GM23248 (cell line): ENCODE data around the gene VNN1. TPM values are rescaled to one million over a fixed set of nuclear protein-coding genes. Genes with fewer than 3 reads are reported as not detected.

Experiments
- DNase-seq: peaks from one replicate; pipeline ENCODE4 v3.0.0-alpha.2; 2015
- H2AFZ ChIP-seq: fragments of 200-600 bp; sonication (generic); 2 replicates; pipeline ENCODE4 v1.6.1; 2016; ENCODE audit warnings: antibody characterized with exemption
- H3F3A ChIP-seq: fragments of 200-600 bp; sonication (generic); 2 replicates; pipeline ENCODE4 v1.6.1; 2016; ENCODE audit warnings: mild to moderate bottlenecking, antibody characterized with exemption, mixed run types; ENCODE audit not compliant: insufficient read depth
- H3K27ac ChIP-seq: fragments of 200-600 bp; sonication (generic); 2 replicates; pipeline ENCODE4 v1.5.1; 2016; ENCODE audit warnings: mild to moderate bottlenecking
- H3K27me3 ChIP-seq: fragments of 200-600 bp; sonication (generic); replicated peaks from 2 replicates; pipeline ENCODE4 v1.6.1; 2016; ENCODE audit warnings: mild to moderate bottlenecking; ENCODE audit not compliant: insufficient read depth
- H3K36me3 ChIP-seq: fragments of 200-600 bp; sonication (generic); 2 replicates; pipeline ENCODE4 v1.6.1; 2016; ENCODE audit warnings: low read depth, mild to moderate bottlenecking
- H3K4me1 ChIP-seq: fragments of 200-600 bp; sonication (generic); 2 replicates; pipeline ENCODE4 v1.6.1; 2016; ENCODE audit warnings: mild to moderate bottlenecking; ENCODE audit not compliant: insufficient read depth
- H3K4me2 ChIP-seq: fragments of 200-600 bp; sonication (generic); one replicate; pipeline ENCODE4 v1.6.1; 2016; ENCODE audit warnings: mild to moderate bottlenecking; ENCODE audit not compliant: unreplicated experiment
- H3K4me3 ChIP-seq: fragments of 200-600 bp; sonication (generic); 2 replicates; pipeline ENCODE4 v1.5.1; 2016; ENCODE audit warnings: mild to moderate bottlenecking
- H3K79me2 ChIP-seq: fragments of 200-600 bp; sonication (generic); 2 replicates; pipeline ENCODE4 v1.6.1; 2016; ENCODE audit warnings: mild to moderate bottlenecking; ENCODE audit not compliant: insufficient read depth
- H3K9ac ChIP-seq: fragments of 200-600 bp; sonication (generic); 2 replicates; pipeline ENCODE4 v1.6.1; 2016; ENCODE audit warnings: mild to moderate bottlenecking
- H3K9me2 ChIP-seq: fragments of 200-600 bp; sonication (generic); 2 replicates; pipeline ENCODE4 v1.6.1; 2016; ENCODE audit warnings: mixed run types, mild to moderate bottlenecking, moderate library complexity; ENCODE audit not compliant: insufficient read depth
- H3K9me3 ChIP-seq: fragments of 200-600 bp; sonication (generic); one replicate; pipeline ENCODE4 v1.6.1; 2017; ENCODE audit warnings: low read depth
- H4K20me1 ChIP-seq: fragments of 200-600 bp; sonication (generic); 2 replicates; pipeline ENCODE4 v1.6.0; 2016; ENCODE audit not compliant: insufficient read depth
- EZH2 ChIP-seq: fragments of 200-600 bp; sonication (generic); IDR thresholded peaks from 2 replicates; pipeline ENCODE4 v1.6.1; 2018; ENCODE audit warnings: antibody characterized with exemption, mild to moderate bottlenecking; ENCODE audit not compliant: insufficient read depth, poor library complexity, severe bottlenecking
- EZH2phosphoT487 ChIP-seq: fragments of 200-600 bp; sonication (generic); IDR thresholded peaks from 2 replicates; pipeline ENCODE4 v1.6.1; 2018; ENCODE audit warnings: antibody characterized with exemption, moderate library complexity, mild to moderate bottlenecking, low read depth; ENCODE audit not compliant: insufficient read depth
- WGBS, 2 experiments: methylation state at CpG; one replicate each; pipeline ENCODE4 v1.1.6; 2015 to 2017; ENCODE audit warnings: low lambda C conversion rate in 2 of 2, low coverage in 1 of 2; ENCODE audit errors: missing lambda C conversion rate in 2 of 2; 5-methylcytosine and 5-hydroxymethylcytosine counted together
- in situ Hi-C: fragments of 300-500 bp; cut with MboI; formaldehyde crosslinking; loops from 2 replicates; pipeline ENCODE4 v1.15.0; 2020
- polyA plus RNA-seq: library from polyadenylated mRNA; unstranded; fragments of >200 nt; fragmentation: Nextera tagmentation; extraction: Ambion mirVana; gene quantifications from 2 replicates; pipeline ENCODE4 v1.2.1, GENCODE V29; 2016
- total RNA-seq: library from RNA; depleted of rRNA; stranded (reverse); fragments of >200 nt; shearing (Covaris generic); gene quantifications from 2 replicates; pipeline ENCODE4 v1.2.3, GENCODE V29; 2014

The VNN1 gene
- total and polyA plus RNA-seq, 2 experiments from 2014 or later = 0.61 to 0.86 TPM

DNA sequence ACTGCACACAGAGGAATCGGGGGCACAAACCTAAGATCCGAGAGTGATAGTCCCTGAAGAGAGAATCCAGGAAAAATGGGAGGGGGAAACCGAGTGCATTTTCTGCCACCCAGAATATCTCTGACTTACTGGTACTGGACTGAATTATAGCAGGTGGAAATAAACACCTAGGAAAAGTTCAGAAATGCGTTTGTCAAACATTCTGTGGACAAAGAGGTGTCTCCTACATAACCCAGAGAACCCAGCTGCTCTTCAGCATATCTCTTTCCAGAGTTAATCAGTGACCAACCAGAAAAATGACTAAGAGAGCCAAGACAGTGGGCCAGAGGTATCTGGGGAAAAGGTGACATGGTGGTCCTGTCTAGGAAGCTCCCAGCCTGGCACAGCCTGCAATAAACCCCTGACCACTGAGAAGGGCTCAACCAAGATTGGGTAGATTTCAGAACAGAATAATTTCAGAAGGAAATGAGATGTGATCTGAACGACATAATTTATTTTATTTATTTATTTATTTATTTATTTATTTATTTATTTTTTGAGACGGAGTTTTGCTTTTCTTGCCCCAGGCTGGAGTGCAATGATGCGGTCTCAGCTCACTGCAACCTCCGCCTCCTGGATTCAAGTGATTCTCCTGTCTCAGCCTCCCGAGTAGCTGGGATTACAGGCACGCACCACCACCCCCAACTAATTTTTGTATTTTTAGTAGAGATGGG is 6.0 kb upstream of the VNN1 start:
- 80 to 84% methylated on average over 10 of the region's 10 CpGs for WGBS, 2 experiments
- no peaks in the 10 kb centered on the region for H3K9me3 ChIP-seq
- H3K36me3 ChIP-seq = no peaks in the 10 kb centered on the region
- in situ Hi-C loops = no loop called here
- no peaks in the 10 kb centered on the region for H4K20me1 ChIP-seq
- H3K4me3 ChIP-seq = no peak overlapping the region
- H3K4me2 ChIP-seq = no peak overlapping the region
- H3K9ac ChIP-seq = no peak overlapping the region
- no peak for TF ChIP-seq EZH2phosphoT487
- no peak for TF ChIP-seq EZH2
- no peak overlapping the region for H2AFZ ChIP-seq
- no peak overlapping the region for H3K27ac ChIP-seq
- DNase-seq = no peak
- no peaks in the 10 kb centered on the region for H3F3A ChIP-seq
- no peaks in the 10 kb centered on the region for H3K27me3 ChIP-seq
- no peaks in the 10 kb centered on the region for H3K9me2 ChIP-seq
- no peaks in the 10 kb centered on the region for H3K79me2 ChIP-seq
- no peaks in the 10 kb centered on the region for H3K4me1 ChIP-seq

DNA sequence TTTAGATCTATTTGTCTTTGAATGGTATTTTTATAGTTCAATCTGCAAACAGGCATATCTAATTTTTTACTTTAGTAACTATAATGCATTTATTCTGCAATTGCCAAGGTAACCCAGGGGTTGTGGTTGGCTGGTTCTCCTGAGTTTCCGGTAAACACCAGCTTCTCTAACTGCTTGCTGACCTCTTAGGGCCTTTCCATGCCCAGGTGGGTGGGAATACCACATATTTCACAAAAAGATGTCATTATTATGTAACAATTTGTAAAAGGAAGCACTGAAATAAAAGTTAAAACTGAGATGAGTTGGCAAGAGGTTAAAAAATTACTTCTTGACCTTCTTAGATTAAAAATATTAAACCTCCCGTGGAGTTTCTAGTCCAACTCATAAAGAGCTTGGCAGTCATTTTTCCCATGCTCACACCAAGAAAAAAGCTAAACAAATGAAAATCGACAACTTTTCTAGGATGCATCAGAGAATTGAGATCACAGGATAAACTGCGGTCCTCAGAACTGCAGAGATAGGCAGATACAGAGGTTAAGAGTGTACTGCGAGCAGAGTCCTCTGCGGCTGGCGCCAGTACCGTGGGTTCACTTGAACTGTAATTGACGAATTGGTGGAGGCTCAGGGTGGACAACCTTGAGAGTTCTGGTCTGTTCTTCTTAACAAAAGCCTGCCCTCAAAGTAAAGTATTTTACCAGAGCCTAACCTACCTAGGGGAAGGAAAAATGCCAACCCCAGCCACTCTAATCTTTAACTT is 2.2 kb upstream of the VNN1 start:
- Histone ChIP-seq H4K20me1 (no peaks in the 10 kb centered on the region), H3K9ac (no peak overlapping the region), H3K27me3 (no peaks in the 10 kb centered on the region), H2AFZ (no peak overlapping the region), H3K79me2 (no peaks in the 10 kb centered on the region), H3K4me2 (no peak overlapping the region), H3K9me3 (no peaks in the 10 kb centered on the region), H3K27ac (no peak overlapping the region), H3K4me1 (peaks cover 19% of the 10 kb centered on the region), H3K4me3 (no peak overlapping the region), H3K9me2 (no peaks in the 10 kb centered on the region), H3F3A (no peaks in the 10 kb centered on the region), H3K36me3 (no peaks in the 10 kb centered on the region)
- DNase-seq = no peak
- WGBS, 2 experiments = 77% methylated on average over 9 of the region's 9 CpGs
- in situ Hi-C loops = no loop called here
- TF ChIP-seq EZH2 = no peak
- TF ChIP-seq EZH2phosphoT487 = no peak

DNA sequence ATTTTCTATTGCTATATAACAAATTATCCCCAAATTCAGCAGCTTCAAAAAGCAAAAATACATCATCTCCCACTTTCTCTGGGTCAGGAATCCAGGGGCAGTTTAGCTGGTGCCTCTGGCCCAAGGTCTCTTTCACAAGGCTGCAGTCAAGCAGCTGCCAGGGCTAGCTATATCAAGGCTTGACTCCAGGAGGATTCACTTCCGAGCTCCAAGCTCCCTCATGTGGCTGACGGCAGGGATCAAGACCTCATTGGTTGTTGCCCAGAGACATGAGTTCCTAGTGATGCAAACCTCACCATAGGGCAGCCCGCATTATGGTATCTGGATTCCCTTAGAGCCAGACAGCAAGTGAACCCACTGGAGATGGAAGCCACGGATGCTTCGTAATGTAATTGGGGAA is 1.3 kb upstream of the VNN1 start:
- H3K9ac ChIP-seq = no peak overlapping the region
- DNase-seq = peak; percentile 87
- H3K4me1 ChIP-seq = peaks cover 19% of the 10 kb centered on the region
- no peak overlapping the region for H3K4me3 ChIP-seq
- no peaks in the 10 kb centered on the region for H3K27me3 ChIP-seq
- H2AFZ ChIP-seq = no peak overlapping the region
- 46 to 54% methylated on average over 5 of the region's 5 CpGs for WGBS, 2 experiments
- H3K9me2 ChIP-seq = no peaks in the 10 kb centered on the region
- H3K27ac ChIP-seq = no peak overlapping the region
- H3K36me3 ChIP-seq = no peaks in the 10 kb centered on the region
- H3K4me2 ChIP-seq = no peak overlapping the region
- H4K20me1 ChIP-seq = no peaks in the 10 kb centered on the region
- no peak for TF ChIP-seq EZH2phosphoT487
- no peak for TF ChIP-seq EZH2
- no peaks in the 10 kb centered on the region for H3K79me2 ChIP-seq
- in situ Hi-C loops = no loop called here
- H3F3A ChIP-seq = no peaks in the 10 kb centered on the region
- no peaks in the 10 kb centered on the region for H3K9me3 ChIP-seq

DNA sequence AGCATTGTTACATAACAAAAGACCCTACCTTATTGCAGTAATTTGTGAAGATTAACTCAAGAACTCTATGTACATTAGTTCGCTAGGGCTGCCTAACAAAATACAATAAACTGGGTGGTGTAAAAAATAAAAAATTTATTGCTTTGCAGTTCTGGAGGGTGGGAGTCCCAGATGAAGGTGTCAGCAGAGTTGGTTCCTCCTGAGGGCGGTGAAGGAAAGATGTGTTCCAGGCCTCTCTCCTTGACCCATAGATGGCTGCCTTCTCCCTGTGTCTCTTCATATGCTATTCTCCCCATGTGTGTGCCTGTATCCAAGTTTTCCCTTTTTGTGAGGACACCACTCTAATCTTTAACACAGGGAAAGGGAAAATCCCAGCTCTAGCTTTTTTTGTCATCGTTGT is 305 bp upstream of the VNN1 start:
- Histone ChIP-seq H3K4me2 (no peak overlapping the region), H3F3A (no peaks in the 10 kb centered on the region), H3K27ac (no peak overlapping the region), H4K20me1 (no peaks in the 10 kb centered on the region), H3K4me1 (peaks cover 19% of the 10 kb centered on the region), H3K79me2 (no peaks in the 10 kb centered on the region), H3K36me3 (no peaks in the 10 kb centered on the region), H2AFZ (no peak overlapping the region), H3K9me3 (no peaks in the 10 kb centered on the region), H3K9me2 (no peaks in the 10 kb centered on the region), H3K4me3 (no peak overlapping the region), H3K27me3 (no peaks in the 10 kb centered on the region), H3K9ac (no peak overlapping the region)
- WGBS, 2 experiments = 85 to 93% methylated on average over 3 of the region's 3 CpGs
- TF ChIP-seq EZH2phosphoT487 (no peak), EZH2 (no peak)
- no peak for DNase-seq
- in situ Hi-C loops = no loop called here
